Measurements from ENCODE around the gene BFSP1. TPM values are rescaled to one million over a fixed set of nuclear protein-coding genes. Genes with fewer than 3 reads are reported as not detected.

BFSP1 gene
- total RNA-seq, 2 donors from 2014 or later: 0.48 to 0.58 TPM

DNA sequence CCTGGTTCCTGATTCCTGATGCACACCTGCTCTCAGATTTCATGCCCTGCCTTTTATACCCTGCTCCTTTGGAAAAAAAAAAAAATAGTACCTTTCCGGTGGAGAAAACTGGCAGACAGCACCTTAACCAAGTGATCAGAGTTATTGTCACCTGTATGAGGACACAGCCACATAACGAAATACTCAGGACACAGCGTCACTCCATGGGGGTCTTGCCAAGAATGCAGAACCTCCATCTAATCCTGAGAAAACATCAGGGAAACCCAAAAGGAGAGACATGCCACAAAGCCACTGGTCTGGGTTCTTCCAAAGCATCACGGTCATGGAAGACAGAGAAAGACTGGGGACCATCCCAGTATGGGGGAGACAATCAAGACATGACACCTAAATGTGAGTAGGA lies 29.1 kb downstream of the BFSP1 start:
- H3K36me3 Mint-ChIP-seq (ENCODE audit: low read depth): no peaks in the 10 kb centered on the region
- no peaks in the 10 kb centered on the region for H3K9me3 Mint-ChIP-seq
- H3K4me3 Mint-ChIP-seq: no peak overlapping the region
- no peaks in the 10 kb centered on the region for H3K27me3 Mint-ChIP-seq
- ATAC-seq (replicated peaks): no peak
- peaks cover 10% of the 10 kb centered on the region for H3K4me1 Mint-ChIP-seq
- H3K27ac Mint-ChIP-seq: no peak overlapping the region

DNA sequence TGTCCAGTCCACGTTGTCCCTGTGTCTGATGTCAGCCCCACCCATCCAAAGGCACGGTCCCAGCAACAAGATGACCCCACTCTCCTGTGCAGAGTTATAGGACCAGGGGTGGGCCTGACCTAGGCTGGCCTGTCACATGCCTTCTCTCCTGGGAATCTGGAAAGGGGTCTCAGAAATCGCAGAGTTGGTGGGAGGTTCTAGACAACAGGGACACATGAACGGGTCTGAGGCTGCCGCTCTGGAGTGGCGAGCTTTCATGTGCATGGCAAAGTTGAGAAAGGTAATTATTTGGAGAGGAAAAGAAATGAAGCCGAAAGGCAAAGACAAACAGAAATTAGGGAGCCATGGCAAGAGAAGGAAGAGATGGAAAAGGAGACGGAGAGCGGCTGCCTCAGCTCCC lies 29.5 kb downstream of the BFSP1 start:
- Mint-ChIP-seq H3K27ac (no peak overlapping the region), H3K4me1 (peaks cover 10% of the 10 kb centered on the region), H3K9me3 (no peaks in the 10 kb centered on the region), H3K27me3 (no peaks in the 10 kb centered on the region), H3K4me3 (no peak overlapping the region), H3K36me3 (ENCODE audit: low read depth) (no peaks in the 10 kb centered on the region)
- ATAC-seq (replicated peaks): no peak

DNA sequence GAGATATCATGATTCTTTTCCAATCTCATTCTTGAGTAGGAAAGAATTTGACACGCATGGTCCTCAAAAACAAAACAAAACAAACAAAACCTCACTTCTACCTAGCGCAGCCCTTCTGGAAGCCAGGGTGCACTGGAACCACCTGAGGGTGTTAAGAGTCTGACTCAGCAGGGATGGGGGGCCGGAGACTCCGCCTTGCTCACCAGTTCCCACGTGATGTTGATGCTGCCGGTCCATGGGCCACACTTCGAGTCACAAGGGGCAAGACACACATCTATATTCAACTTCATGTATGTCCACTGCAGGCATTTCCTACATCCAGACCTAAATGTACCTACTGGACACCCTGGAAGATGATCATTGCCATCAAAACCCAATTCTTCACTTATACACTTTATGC lies 30.4 kb downstream of the BFSP1 start:
- no peaks in the 10 kb centered on the region for H3K36me3 Mint-ChIP-seq (ENCODE audit: low read depth)
- no peak for ATAC-seq (replicated peaks)
- H3K27ac Mint-ChIP-seq: no peak overlapping the region

DNA sequence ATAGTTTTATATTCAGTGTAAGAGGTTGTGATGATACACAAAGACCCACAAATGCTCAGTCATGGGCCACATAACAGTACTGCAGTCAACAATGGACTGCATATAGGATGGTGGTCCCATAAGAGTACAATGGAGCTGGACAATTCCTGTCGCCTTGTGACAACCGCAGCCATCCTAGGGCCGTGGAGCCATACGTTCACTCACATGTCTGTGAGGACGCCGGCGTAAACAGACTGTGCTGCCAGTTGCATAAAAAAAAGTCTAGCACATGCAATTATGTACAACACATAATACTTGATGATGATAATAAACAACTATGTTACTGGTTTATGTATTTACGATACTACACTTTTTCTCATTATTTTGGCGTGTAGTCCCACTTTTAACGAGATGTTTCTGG lies 30.9 kb downstream of the BFSP1 start:
- no peaks in the 10 kb centered on the region for H3K36me3 Mint-ChIP-seq (ENCODE audit: low read depth)
- peaks cover 2% of the 10 kb centered on the region for H3K4me1 Mint-ChIP-seq
- H3K27me3 Mint-ChIP-seq: no peaks in the 10 kb centered on the region
- ATAC-seq (replicated peaks): no peak
- no peak overlapping the region for H3K27ac Mint-ChIP-seq
- H3K4me3 Mint-ChIP-seq: no peak overlapping the region
- no peaks in the 10 kb centered on the region for H3K9me3 Mint-ChIP-seq

More for the DNA sequence above, 30.4 kb downstream of the BFSP1 start:
- Mint-ChIP-seq H3K9me3 (no peaks in the 10 kb centered on the region), H3K27me3 (no peaks in the 10 kb centered on the region), H3K4me3 (no peak overlapping the region), H3K4me1 (peaks cover 7% of the 10 kb centered on the region)

- Mint-ChIP-seq H3K27me3 (no peaks in the 10 kb centered on the region), H3K36me3 (ENCODE audit: low read depth) (no peaks in the 10 kb centered on the region), H3K4me3 (no peak overlapping the region), H3K9me3 (no peaks in the 10 kb centered on the region), H3K4me1 (no peaks in the 10 kb centered on the region), H3K27ac (no peak overlapping the region)
- no peak for ATAC-seq (replicated peaks)
Measured at GRCh38 chr20:17499041-17499440, 32.1 kb downstream of the BFSP1 start.

- H3K4me3 Mint-ChIP-seq: no peak overlapping the region
- no peaks in the 10 kb centered on the region for H3K36me3 Mint-ChIP-seq (ENCODE audit: low read depth)
- no peaks in the 10 kb centered on the region for H3K4me1 Mint-ChIP-seq
- no peak for ATAC-seq (replicated peaks)
- no peak overlapping the region for H3K27ac Mint-ChIP-seq
- no peaks in the 10 kb centered on the region for H3K27me3 Mint-ChIP-seq
- H3K9me3 Mint-ChIP-seq: no peaks in the 10 kb centered on the region
Measured at GRCh38 chr20:17498641-17499040, 32.5 kb downstream of the BFSP1 start.

GRCh38 chr20:17497821-17498580 lies 33.2 kb downstream of the BFSP1 start:
- H3K4me3 Mint-ChIP-seq: no peak overlapping the region
- no peaks in the 10 kb centered on the region for H3K4me1 Mint-ChIP-seq
- ATAC-seq (replicated peaks): no peak
- no peaks in the 10 kb centered on the region for H3K36me3 Mint-ChIP-seq (ENCODE audit: low read depth)
- no peaks in the 10 kb centered on the region for H3K9me3 Mint-ChIP-seq
- no peak overlapping the region for H3K27ac Mint-ChIP-seq
- no peaks in the 10 kb centered on the region for H3K27me3 Mint-ChIP-seq

GRCh38 chr20:17495826-17496225 lies 35.4 kb downstream of the BFSP1 start:
- Mint-ChIP-seq H3K27ac (no peak overlapping the region), H3K27me3 (no peaks in the 10 kb centered on the region), H3K9me3 (no peaks in the 10 kb centered on the region), H3K4me1 (no peaks in the 10 kb centered on the region), H3K4me3 (no peak overlapping the region), H3K36me3 (ENCODE audit: low read depth) (no peaks in the 10 kb centered on the region)
- no peak for ATAC-seq (replicated peaks)

GRCh38 chr20:17494201-17494600 lies 37.0 kb downstream of the BFSP1 start:
- Mint-ChIP-seq H3K4me3 (no peak overlapping the region), H3K27me3 (no peaks in the 10 kb centered on the region), H3K27ac (no peak overlapping the region), H3K9me3 (no peaks in the 10 kb centered on the region), H3K36me3 (ENCODE audit: low read depth) (no peaks in the 10 kb centered on the region), H3K4me1 (no peaks in the 10 kb centered on the region)
- ATAC-seq (replicated peaks): no peak

GRCh38 chr20:17493173-17493572 lies 38.0 kb downstream of the BFSP1 start:
- no peaks in the 10 kb centered on the region for H3K36me3 Mint-ChIP-seq (ENCODE audit: low read depth)
- no peaks in the 10 kb centered on the region for H3K27me3 Mint-ChIP-seq

GRCh38 chr20:17491488-17491887 lies 39.7 kb downstream of the BFSP1 start:
- H3K27ac Mint-ChIP-seq: no peak overlapping the region
- no peaks in the 10 kb centered on the region for H3K9me3 Mint-ChIP-seq
- H3K36me3 Mint-ChIP-seq (ENCODE audit: low read depth): no peaks in the 10 kb centered on the region
- no peak overlapping the region for H3K4me3 Mint-ChIP-seq
- H3K27me3 Mint-ChIP-seq: no peaks in the 10 kb centered on the region
- no peak for ATAC-seq (replicated peaks)
- H3K4me1 Mint-ChIP-seq: no peaks in the 10 kb centered on the region

More at GRCh38 chr20:17493173-17493572, 38.0 kb downstream of the BFSP1 start:
- Mint-ChIP-seq H3K27ac (no peak overlapping the region), H3K4me1 (no peaks in the 10 kb centered on the region), H3K4me3 (no peak overlapping the region), H3K9me3 (no peaks in the 10 kb centered on the region)
- ATAC-seq (replicated peaks): no peak

DNA sequence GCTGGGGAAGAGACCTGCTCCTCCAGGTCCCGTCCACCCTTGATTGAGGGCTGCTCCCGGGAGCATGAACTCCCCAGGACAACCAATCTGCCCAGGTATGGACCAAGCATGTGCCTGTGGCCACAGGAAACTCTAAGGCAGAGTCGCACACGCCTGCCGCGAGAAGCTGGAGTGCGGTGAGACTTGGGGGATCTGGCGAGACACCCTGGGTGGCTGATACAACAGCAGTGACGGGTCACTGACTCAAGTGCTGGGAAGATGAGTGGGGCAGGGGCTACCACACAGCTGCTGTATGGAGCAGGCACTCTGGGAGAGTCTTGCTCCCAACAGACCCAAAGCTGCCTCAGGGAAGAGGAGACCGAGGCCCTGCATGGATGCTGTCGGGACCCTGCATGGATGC lies 40.1 kb downstream of the BFSP1 start:
- H3K9me3 Mint-ChIP-seq: no peaks in the 10 kb centered on the region
- H3K27ac Mint-ChIP-seq: no peak overlapping the region
- H3K4me1 Mint-ChIP-seq: no peaks in the 10 kb centered on the region
- no peak overlapping the region for H3K4me3 Mint-ChIP-seq
- H3K36me3 Mint-ChIP-seq (ENCODE audit: low read depth): no peaks in the 10 kb centered on the region
- H3K27me3 Mint-ChIP-seq: no peaks in the 10 kb centered on the region
- ATAC-seq (replicated peaks): no peak

DNA sequence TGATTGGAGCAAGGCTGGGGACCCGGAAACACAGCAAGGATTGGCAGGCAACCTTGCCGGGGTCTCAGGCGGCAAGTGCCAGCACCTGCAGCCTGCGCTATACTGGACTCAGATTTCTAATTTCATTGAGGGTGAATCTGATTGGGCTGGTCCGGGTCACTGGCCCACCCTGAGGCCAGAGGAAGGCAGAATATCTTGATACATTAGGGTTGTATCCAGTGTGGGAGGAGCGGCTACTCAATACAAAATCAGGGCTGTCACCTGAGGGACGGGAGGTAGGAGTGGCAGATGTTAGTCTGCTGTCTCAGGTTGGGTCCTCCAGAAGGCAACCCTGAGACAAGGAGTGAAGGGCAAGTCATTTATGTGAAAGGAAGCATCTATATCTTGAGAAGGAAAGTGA lies 40.7 kb downstream of the BFSP1 start:
- Mint-ChIP-seq H3K36me3 (ENCODE audit: low read depth) (no peaks in the 10 kb centered on the region), H3K27me3 (no peaks in the 10 kb centered on the region), H3K4me3 (no peak overlapping the region), H3K9me3 (no peaks in the 10 kb centered on the region), H3K4me1 (no peaks in the 10 kb centered on the region), H3K27ac (no peak overlapping the region)
- no peak for ATAC-seq (replicated peaks)

DNA sequence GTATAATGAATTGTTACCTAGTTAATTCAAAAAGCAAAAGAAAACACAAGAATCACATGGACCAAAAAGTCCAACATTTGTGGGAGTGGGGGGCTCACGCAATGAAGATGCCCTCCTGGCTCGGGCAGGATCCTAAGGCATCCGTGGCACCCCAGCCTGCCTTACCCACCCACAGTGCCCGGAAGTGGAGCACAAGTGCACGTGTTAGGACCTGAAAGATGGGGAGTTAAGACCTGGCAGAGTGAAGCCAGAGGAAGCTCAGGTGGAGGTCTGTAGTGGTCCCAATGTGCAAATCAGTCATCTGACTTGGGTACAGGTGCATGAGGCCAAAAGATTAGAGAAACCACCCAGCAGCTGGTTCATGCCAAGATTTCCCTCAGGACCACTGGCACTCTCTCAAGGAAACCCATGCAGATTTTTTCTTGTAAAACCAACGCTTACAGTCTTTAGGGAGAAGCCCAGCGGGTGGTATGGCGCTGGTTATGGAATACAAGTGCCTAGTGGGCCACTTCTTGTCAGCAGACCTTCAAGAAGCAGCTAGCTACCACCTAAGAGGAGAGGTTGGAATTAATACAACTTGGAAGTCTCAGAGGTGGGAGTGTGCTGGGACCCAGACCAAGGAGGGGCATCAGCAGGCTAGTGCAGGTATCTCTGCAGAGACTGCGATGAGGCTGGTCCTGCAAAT lies 42.1 kb downstream of the BFSP1 start:
- ATAC-seq (replicated peaks): no peak
- Mint-ChIP-seq H3K4me3 (no peak overlapping the region), H3K27me3 (no peaks in the 10 kb centered on the region), H3K27ac (no peak overlapping the region), H3K4me1 (no peaks in the 10 kb centered on the region), H3K9me3 (no peaks in the 10 kb centered on the region), H3K36me3 (ENCODE audit: low read depth) (no peaks in the 10 kb centered on the region)

DNA sequence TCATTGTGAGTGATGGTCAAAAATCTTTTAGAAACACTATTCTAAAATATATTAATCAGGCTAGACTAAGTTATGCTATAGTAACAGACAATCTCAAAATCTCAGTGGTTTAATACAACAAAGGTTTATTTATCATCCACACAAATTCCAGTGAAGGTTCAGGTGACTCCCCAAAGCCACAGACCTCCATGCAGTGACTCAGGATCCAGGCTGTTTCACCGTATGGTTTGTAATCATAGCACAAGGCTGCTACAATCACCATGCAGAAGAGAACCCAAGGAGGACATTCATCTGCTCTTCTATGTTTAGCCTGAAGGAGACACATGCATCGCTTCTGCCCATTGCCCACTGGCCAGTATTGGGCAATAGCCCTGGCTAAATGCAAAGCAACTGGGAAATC lies 46.2 kb downstream of the BFSP1 start:
- no peak for ATAC-seq (replicated peaks)
- no peaks in the 10 kb centered on the region for H3K9me3 Mint-ChIP-seq
- no peaks in the 10 kb centered on the region for H3K36me3 Mint-ChIP-seq (ENCODE audit: low read depth)
- no peaks in the 10 kb centered on the region for H3K4me1 Mint-ChIP-seq
- no peak overlapping the region for H3K4me3 Mint-ChIP-seq
- no peak overlapping the region for H3K27ac Mint-ChIP-seq
- H3K27me3 Mint-ChIP-seq: peaks cover 8% of the 10 kb centered on the region

Measured in activated T-helper 17 cell treated with anti-CD3 and anti-CD28 coated beads, Interleukin-2, amount 50 U/mL, for 72 hours (primary cell).